ENCODE results near the gene FRMD3.
A peak's percentile ranks its signal among the peaks of the same experiment; 100 is the strongest.

The FRMD3 gene

DNA sequence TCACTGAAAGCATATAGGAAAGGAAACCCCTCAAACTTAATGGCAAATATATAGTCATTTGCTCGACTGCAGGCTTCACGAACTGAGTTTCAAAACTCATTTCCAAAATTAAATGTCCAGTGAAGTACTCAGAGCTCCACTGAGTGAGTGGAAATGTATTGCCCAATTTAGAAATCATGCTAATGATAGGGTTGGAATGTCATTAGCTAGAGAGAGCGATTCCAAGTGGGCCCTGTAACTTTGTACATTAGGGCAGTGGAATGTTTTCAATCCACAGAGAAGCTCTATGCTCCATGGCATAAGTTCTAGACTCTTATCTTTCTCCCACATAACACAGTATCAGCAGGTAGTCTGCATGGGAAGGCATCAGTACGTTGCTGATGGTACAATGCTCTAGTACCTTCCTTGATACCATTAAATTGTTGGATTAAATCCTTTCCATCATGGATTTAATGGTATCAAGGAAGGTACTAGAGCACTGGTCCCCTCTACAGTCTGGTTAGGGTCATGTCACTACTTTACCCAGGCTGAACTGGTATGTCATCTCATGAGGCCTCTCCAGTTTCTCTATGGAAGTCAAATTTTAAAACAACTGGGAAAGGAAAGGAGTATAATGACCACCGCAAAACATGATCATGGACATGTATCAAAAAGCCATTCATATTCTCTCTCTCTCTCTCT, 292.1 kb downstream of the FRMD3 start:
- Mint-ChIP-seq H3K27me3 (ENCODE audit: low read depth) (peaks cover 2% of the 10 kb centered on the region), H3K27ac (no peak overlapping the region), H3K9me3 (peaks cover 1% of the 10 kb centered on the region), H3K4me3 (no peak overlapping the region), H3K4me1 (peaks cover 2% of the 10 kb centered on the region), H3K36me3 (ENCODE audit: low read depth) (peaks cover 45% of the 10 kb centered on the region)
- TF ChIP-seq, protein P1, sequence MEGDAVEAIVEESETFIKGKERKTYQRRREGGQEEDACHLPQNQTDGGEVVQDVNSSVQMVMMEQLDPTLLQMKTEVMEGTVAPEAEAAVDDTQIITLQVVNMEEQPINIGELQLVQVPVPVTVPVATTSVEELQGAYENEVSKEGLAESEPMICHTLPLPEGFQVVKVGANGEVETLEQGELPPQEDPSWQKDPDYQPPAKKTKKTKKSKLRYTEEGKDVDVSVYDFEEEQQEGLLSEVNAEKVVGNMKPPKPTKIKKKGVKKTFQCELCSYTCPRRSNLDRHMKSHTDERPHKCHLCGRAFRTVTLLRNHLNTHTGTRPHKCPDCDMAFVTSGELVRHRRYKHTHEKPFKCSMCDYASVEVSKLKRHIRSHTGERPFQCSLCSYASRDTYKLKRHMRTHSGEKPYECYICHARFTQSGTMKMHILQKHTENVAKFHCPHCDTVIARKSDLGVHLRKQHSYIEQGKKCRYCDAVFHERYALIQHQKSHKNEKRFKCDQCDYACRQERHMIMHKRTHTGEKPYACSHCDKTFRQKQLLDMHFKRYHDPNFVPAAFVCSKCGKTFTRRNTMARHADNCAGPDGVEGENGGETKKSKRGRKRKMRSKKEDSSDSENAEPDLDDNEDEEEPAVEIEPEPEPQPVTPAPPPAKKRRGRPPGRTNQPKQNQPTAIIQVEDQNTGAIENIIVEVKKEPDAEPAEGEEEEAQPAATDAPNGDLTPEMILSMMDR (IDR thresholded peaks at IDR 0.05; ENCODE audit: unreplicated experiment in 3 of 3): no peak

DNA sequence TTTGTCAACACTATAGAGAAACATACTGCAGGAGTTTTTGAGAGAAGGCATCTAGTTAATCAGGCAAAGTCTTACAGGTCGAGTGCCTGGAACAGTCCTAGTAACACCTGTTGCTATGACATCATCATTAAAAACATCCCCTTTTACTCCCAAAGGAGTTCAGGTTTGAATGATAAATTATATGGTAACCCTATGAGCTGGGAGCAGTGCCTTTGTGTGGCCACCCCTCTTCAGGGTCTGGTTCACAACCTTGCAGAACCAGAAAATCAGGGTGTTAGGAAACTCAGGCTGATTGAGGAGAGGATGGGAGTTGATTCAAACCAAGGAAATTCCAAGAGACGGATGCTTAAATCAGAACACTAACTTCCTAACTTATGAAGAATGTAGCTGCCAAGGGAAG, 296.1 kb downstream of the FRMD3 start:
- TF ChIP-seq, protein P1 (IDR thresholded peaks at IDR 0.05; ENCODE audit: unreplicated experiment in 3 of 3): no peak
- Mint-ChIP-seq H3K9me3 (no peaks in the 10 kb centered on the region), H3K4me3 (no peak overlapping the region), H3K4me1 (peaks cover 24% of the 10 kb centered on the region), H3K27me3 (ENCODE audit: low read depth) (no peaks in the 10 kb centered on the region), H3K27ac (peak overlapping the region in 1 of 3 experiments; percentile 37), H3K36me3 (ENCODE audit: low read depth) (peaks cover 38% of the 10 kb centered on the region)

DNA sequence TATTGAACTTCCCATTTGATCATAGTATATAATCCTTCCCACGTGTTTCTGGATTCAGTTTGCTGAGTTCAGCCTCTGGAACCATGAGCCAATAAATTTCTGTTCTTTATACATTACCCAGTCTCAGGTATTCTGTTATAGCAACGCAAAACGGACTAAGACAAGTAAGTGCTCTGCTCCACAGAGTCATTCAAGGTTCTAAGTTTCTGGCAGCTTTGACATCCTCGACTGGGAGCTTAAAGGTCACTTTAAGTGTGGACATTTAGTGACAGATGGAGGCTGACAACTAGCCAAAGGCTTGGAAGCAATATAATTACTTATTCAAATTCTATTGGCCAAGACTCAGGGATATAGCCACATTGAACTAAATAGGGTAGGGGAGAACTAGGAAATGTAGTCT, 297.5 kb downstream of the FRMD3 start:
- Mint-ChIP-seq H3K27ac (no peak overlapping the region), H3K36me3 (ENCODE audit: low read depth) (peaks cover 32% of the 10 kb centered on the region)

GRCh38 chr9:83239747-83240146, 298.5 kb downstream of the FRMD3 start:
- no peak overlapping the region for H3K4me3 Mint-ChIP-seq
- peak overlapping the region in 2 of 3 experiments; percentile 21 to 75 for H3K27ac Mint-ChIP-seq
- no peaks in the 10 kb centered on the region for H3K9me3 Mint-ChIP-seq
- H3K4me1 Mint-ChIP-seq: peaks cover 24% of the 10 kb centered on the region
- no peaks in the 10 kb centered on the region for H3K27me3 Mint-ChIP-seq (ENCODE audit: low read depth)
- TF ChIP-seq, protein P1 (IDR thresholded peaks at IDR 0.05; ENCODE audit: unreplicated experiment in 3 of 3): no peak
- H3K36me3 Mint-ChIP-seq (ENCODE audit: low read depth): peaks cover 32% of the 10 kb centered on the region

More for the DNA sequence above, 297.5 kb downstream of the FRMD3 start:
- TF ChIP-seq, protein P1 (IDR thresholded peaks at IDR 0.05; ENCODE audit: unreplicated experiment in 3 of 3): no peak
- H3K27me3 Mint-ChIP-seq (ENCODE audit: low read depth): no peaks in the 10 kb centered on the region
- peaks cover 24% of the 10 kb centered on the region for H3K4me1 Mint-ChIP-seq
- no peak overlapping the region for H3K4me3 Mint-ChIP-seq
- H3K9me3 Mint-ChIP-seq: no peaks in the 10 kb centered on the region

DNA sequence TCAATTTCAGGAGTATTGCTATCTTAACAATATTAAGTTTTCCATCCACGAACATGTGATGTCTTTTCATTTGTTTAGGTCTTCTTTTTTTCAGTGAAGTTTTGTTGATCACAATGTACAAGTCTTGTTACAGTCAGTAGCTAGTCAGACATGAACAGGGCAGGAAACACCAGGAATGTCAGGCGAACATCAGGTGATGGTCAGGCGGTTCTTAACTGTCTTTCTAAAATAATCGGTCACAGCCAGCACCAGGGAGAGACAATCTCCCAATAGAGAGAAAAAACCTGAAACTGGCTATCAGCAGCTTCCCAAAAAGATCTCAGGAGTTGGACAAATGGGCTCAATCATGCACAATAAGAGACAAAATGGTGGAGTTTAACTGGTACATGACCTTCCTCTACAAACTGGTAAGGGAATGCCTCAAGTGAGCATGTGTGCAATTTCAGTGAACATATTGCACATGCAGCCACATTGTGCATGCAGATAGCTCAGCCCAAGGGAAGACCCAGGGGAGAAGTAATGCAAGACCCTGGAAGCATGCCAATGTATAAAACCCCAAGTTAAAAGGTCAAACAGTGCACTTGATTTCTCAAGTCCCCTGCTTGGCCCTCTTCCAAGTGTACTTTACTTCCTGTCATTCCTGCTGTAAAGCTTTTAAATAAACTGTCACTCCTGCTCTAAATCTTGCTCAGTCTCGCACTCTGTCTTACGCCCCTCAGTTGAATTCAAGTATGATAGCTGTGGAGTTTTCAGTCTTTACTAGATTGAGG, 299.1 kb downstream of the FRMD3 start:
- H3K4me1 Mint-ChIP-seq: peaks cover 24% of the 10 kb centered on the region
- H3K27me3 Mint-ChIP-seq (ENCODE audit: low read depth): no peaks in the 10 kb centered on the region
- H3K36me3 Mint-ChIP-seq (ENCODE audit: low read depth): peaks cover 26% of the 10 kb centered on the region
- H3K9me3 Mint-ChIP-seq: no peaks in the 10 kb centered on the region
- peak overlapping the region in 2 of 3 experiments; percentile 21 to 75 for H3K27ac Mint-ChIP-seq
- TF ChIP-seq, protein P1 (IDR thresholded peaks at IDR 0.05; ENCODE audit: unreplicated experiment in 3 of 3): no peak
- no peak overlapping the region for H3K4me3 Mint-ChIP-seq
